Fibroblast of lung (primary cell): Measurements from ENCODE around the gene ZNF774. TPM values are rescaled to one million over a fixed set of nuclear protein-coding genes. Genes with fewer than 3 reads are reported as not detected.

Experiments used
- DNase-seq, 2 donors: peaks; one replicate each; pipeline versions ENCODE4 v3.0.0 to v3.0.0-alpha.2; 2010; ENCODE audit warnings: low read depth in 2 of 2
- H2AFZ ChIP-seq: 2 replicates; pipeline ENCODE4 v1.5.1; 2012; ENCODE audit warnings: low read length, control low read depth, inconsistent platforms
- H3K27ac ChIP-seq: 2 replicates; pipeline ENCODE4 v1.5.1; 2011; ENCODE audit warnings: low read length, control low read depth; ENCODE audit not compliant: insufficient read depth
- H3K27me3 ChIP-seq: 2 replicates; pipeline ENCODE4 v1.5.1; 2011; ENCODE audit warnings: mild to moderate bottlenecking, low read length; ENCODE audit not compliant: control insufficient read depth, insufficient read depth
- H3K36me3 ChIP-seq: 2 replicates; pipeline ENCODE4 v1.5.1; 2011; ENCODE audit warnings: low read length; ENCODE audit not compliant: control insufficient read depth, insufficient read depth
- H3K4me1 ChIP-seq: 2 replicates; pipeline ENCODE4 v1.5.1; 2011; ENCODE audit warnings: low read length; ENCODE audit not compliant: control insufficient read depth, insufficient read depth; ENCODE audit errors: extremely low read depth
- H3K4me2 ChIP-seq: 2 replicates; pipeline ENCODE4 v1.5.1; 2011; ENCODE audit warnings: low read length, control low read depth; ENCODE audit not compliant: insufficient read depth; ENCODE audit errors: extremely low read depth
- H3K4me3 ChIP-seq, 4 experiments: fragments of 200-600 bp in 1 of 4; sonication (generic) in 1 of 4; replicated peaks in 1 of 4; 2 replicates each; pipeline ENCODE4 v1.5.1; 2011 to 2016; ENCODE audit warnings: low read length in 4 of 4, low read depth in 3 of 4, mild to moderate bottlenecking in 3 of 4, control low read depth in 2 of 4, inconsistent platforms in 1 of 4, mixed read lengths in 1 of 4; ENCODE audit not compliant: insufficient read depth in 1 of 4; ENCODE audit errors: control extremely low read depth in 1 of 4
- H3K79me2 ChIP-seq: 2 replicates; pipeline ENCODE4 v1.5.1; 2012; ENCODE audit warnings: mild to moderate bottlenecking, low read length, inconsistent platforms; ENCODE audit not compliant: control insufficient read depth, insufficient read depth
- H3K9ac ChIP-seq: 2 replicates; pipeline ENCODE4 v1.5.1; 2011; ENCODE audit warnings: mild to moderate bottlenecking, low read length, control low read depth; ENCODE audit not compliant: insufficient read depth
- H3K9me3 ChIP-seq: 2 replicates; pipeline ENCODE4 v1.5.1; 2012; ENCODE audit warnings: low read depth, low read length; ENCODE audit not compliant: control insufficient read depth, insufficient read depth
- H4K20me1 ChIP-seq: 2 replicates; pipeline ENCODE4 v1.5.1; 2011; ENCODE audit warnings: low read length; ENCODE audit not compliant: control insufficient read depth, insufficient read depth; ENCODE audit errors: extremely low read depth
- CTCF ChIP-seq, 2 donors: IDR thresholded peaks in 1 of 2; conservative IDR thresholded peaks in 1 of 2; 1 replicate in 1 of 2; 2 replicates in 1 of 2; pipeline ENCODE4 v1.5.1; 2011 to 2012; ENCODE audit warnings: low read length in 2 of 2, control low read depth in 1 of 2, inconsistent platforms in 1 of 2, low read depth in 1 of 2, mild to moderate bottlenecking in 1 of 2
- EZH2 ChIP-seq: IDR thresholded peaks from 2 replicates; pipeline ENCODE4 v1.5.1; 2012; ENCODE audit warnings: low read length, control low read depth, mild to moderate bottlenecking; ENCODE audit errors: missing control alignments
- polyA plus RNA-seq, 2 donors: library from polyadenylated mRNA; depleted of rRNA in 1 of 2; stranded (reverse) in 1 of 2; unstranded in 1 of 2; fragments of >200 nt; gene quantifications; 2 replicates each; pipeline ENCODE4 v1.2.1, GENCODE V29; 2011 to 2012; ENCODE audit warnings: missing spikeins in 1 of 2
- total RNA-seq: library from RNA; depleted of rRNA; stranded (reverse); fragments of >200 nt; gene quantifications from 2 replicates; pipeline ENCODE4 v1.2.1, GENCODE V29; 2014

The ZNF774 gene
- total and polyA plus RNA-seq, 2 donors (not counting 1 experiment from before 2014, with no cell fraction given) = 1.3 to 1.8 TPM

GRCh38 chr15:90386221-90386620, 34.1 kb downstream of the ZNF774 start:
- Histone ChIP-seq H3K4me3 (no peak overlapping the region), H2AFZ (no peak overlapping the region), H3K4me1 (peaks cover 2% of the 10 kb centered on the region), H3K79me2 (peaks cover 28% of the 10 kb centered on the region), H3K9ac (no peak overlapping the region), H3K27ac (no peak overlapping the region), H3K4me2 (no peak overlapping the region), H4K20me1 (no peaks in the 10 kb centered on the region), H3K27me3 (no peaks in the 10 kb centered on the region), H3K36me3 (peaks cover 3% of the 10 kb centered on the region), H3K9me3 (no peaks in the 10 kb centered on the region)
- no peak for TF ChIP-seq CTCF (conservative IDR thresholded peaks at IDR 0.05 in 1 of 2, IDR thresholded peaks at IDR 0.05 in 1 of 2; ENCODE audit: low read depth in 1 of 2, low read length in 2 of 2)
- no peak for TF ChIP-seq EZH2
- no peak for DNase-seq

GRCh38 chr15:90387534-90388461, 35.7 kb downstream of the ZNF774 start, which contains the start of gene IQGAP1:
TSS of gene IQGAP1 (plus strand) at chr15:90388242. CDS start at chr15:90388342, 100 bp downstream.
- peaks cover 3% of the 10 kb centered on the region for H3K36me3 ChIP-seq
- no peak for TF ChIP-seq EZH2
- no peak for TF ChIP-seq CTCF (conservative IDR thresholded peaks at IDR 0.05 in 1 of 2, IDR thresholded peaks at IDR 0.05 in 1 of 2; ENCODE audit: low read depth in 1 of 2, low read length in 2 of 2)
- H3K4me3 ChIP-seq = peak within 1 kb of the TSS; percentile 60 to 97 (median 81)
- no peaks in the 10 kb centered on the region for H3K27me3 ChIP-seq
- no peaks in the 10 kb centered on the region for H4K20me1 ChIP-seq
- H2AFZ ChIP-seq = peak within 1 kb of the TSS; percentile 81
- H3K79me2 ChIP-seq = peaks cover 43% of the 10 kb centered on the region
- H3K27ac ChIP-seq = peak within 1 kb of the TSS; percentile 85
- H3K4me2 ChIP-seq = peak within 1 kb of the TSS; percentile 81
- peaks cover 2% of the 10 kb centered on the region for H3K4me1 ChIP-seq
- H3K9ac ChIP-seq = peak within 1 kb of the TSS; percentile 97
- peak; percentile 93 to 95 for DNase-seq
- H3K9me3 ChIP-seq = no peaks in the 10 kb centered on the region
